H1 (cell line): ENCODE data around the gene CNTN3. TPM values are rescaled to one million over a fixed set of nuclear protein-coding genes. Genes with fewer than 3 reads are reported as not detected.

Source experiments
- ATF3 ChIP-seq: IDR thresholded peaks from 2 replicates; pipeline ENCODE4 v1.6.1; 2011; ENCODE audit warnings: low read depth, mild to moderate bottlenecking, low read length; ENCODE audit not compliant: insufficient read depth
- BACH1 ChIP-seq: IDR thresholded peaks from 2 replicates; pipeline ENCODE4 v1.6.1; 2012; ENCODE audit warnings: low read length, improper control_type of control experiment
- CHD7 ChIP-seq: fragments of 300-600 bp; sonication (generic); IDR thresholded peaks from 2 replicates; pipeline ENCODE4 v1.7.1; 2012; ENCODE audit warnings: low read length, moderate library complexity, mild to moderate bottlenecking, inconsistent platforms; ENCODE audit not compliant: insufficient replicate concordance
- EGR1 ChIP-seq: IDR thresholded peaks from 2 replicates; pipeline ENCODE4 v1.6.1; 2011; ENCODE audit warnings: low read depth, low read length, borderline replicate concordance
- JUN ChIP-seq: IDR thresholded peaks from 2 replicates; pipeline ENCODE4 v1.6.1; 2011; ENCODE audit warnings: low read depth, mild to moderate bottlenecking, improper control_type of control experiment, low read length
- JUND ChIP-seq: IDR thresholded peaks from 2 replicates; pipeline ENCODE4 v1.6.1; 2011; ENCODE audit warnings: mild to moderate bottlenecking, improper control_type of control experiment, low read length
- PHF8 ChIP-seq: fragments of 200-600 bp; sonication (generic); conservative IDR thresholded peaks from 2 replicates; pipeline ENCODE4 v1.7.1; 2012; ENCODE audit warnings: low read depth, mild to moderate bottlenecking, inconsistent platforms, low read length, moderate library complexity
- POLR2A ChIP-seq, 2 experiments: IDR thresholded peaks; 1 replicate in 1 of 2; 2 replicates in 1 of 2; pipeline ENCODE4 v1.6.1; 2011; ENCODE audit warnings: low read depth in 2 of 2, low read length in 2 of 2, mild to moderate bottlenecking in 2 of 2; ENCODE audit errors: control extremely low read depth in 1 of 2
- RAD21 ChIP-seq, 2 experiments: IDR thresholded peaks in 1 of 2; conservative IDR thresholded peaks in 1 of 2; 2 replicates each; pipeline ENCODE4 v1.6.1; 2011; ENCODE audit warnings: low read depth in 2 of 2, low read length in 2 of 2, improper control_type of control experiment in 1 of 2, inconsistent platforms in 1 of 2, mild to moderate bottlenecking in 1 of 2, moderate library complexity in 1 of 2
- RFX5 ChIP-seq: IDR thresholded peaks from 2 replicates; pipeline ENCODE4 v1.6.1; 2011; ENCODE audit warnings: low read depth, low read length, improper control_type of control experiment, borderline replicate concordance
- SP2 ChIP-seq: IDR thresholded peaks from 2 replicates; pipeline ENCODE4 v1.6.1; 2012; ENCODE audit warnings: mild to moderate bottlenecking, low read length, inconsistent platforms
- TAF7 ChIP-seq: optimal IDR thresholded peaks from 2 replicates; pipeline ENCODE3; 2011; ENCODE audit warnings: low read depth, mild to moderate bottlenecking, inconsistent platforms, low read length, moderate library complexity, borderline replicate concordance
- polyA plus RNA-seq, 7 experiments: library from polyadenylated mRNA; depleted of rRNA in 3 of 7; stranded (reverse) in 5 of 7; unstranded in 2 of 7; fragments of >200 nt in 5 of 7; fragments of 200-250 nt in 2 of 7; gene quantifications; 1 replicate in 5 of 7; 2 replicates in 1 of 7; 4 replicates in 1 of 7; pipeline versions ENCODE4 v1.2.1 to v1.2.3, GENCODE V29; 2011 to 2013; ENCODE audit warnings: missing spikeins in 2 of 7, mixed read lengths in 2 of 7
- total RNA-seq: library from RNA; stranded (reverse); fragmentation: NEBNext Ultra II Directional; extraction: Animal tissue kit (Norgen Biotek cat#: 25700); gene quantifications from 2 replicates; pipeline ENCODE4 v1.2.1, GENCODE V29; 2021

The CNTN3 gene
- total and polyA plus RNA-seq, 2 of the 8 experiments (the other 6 are each of a cell fraction or from before 2014, with no cell fraction given): 0.11 to 0.13 TPM

GRCh38 chr3:74601793-74602192 is 12.7 kb downstream of the CNTN3 start (continued):
- TF ChIP-seq CHD7 (no peak), EGR1 (no peak), SP2 (no peak), RFX5 (no peak), RAD21 (IDR thresholded peaks at IDR 0.05 in 1 of 2, conservative IDR thresholded peaks at IDR 0.05 in 1 of 2; ENCODE audit: low read depth in 2 of 2, low read length in 2 of 2) (no peak), JUND (no peak), BACH1 (no peak), JUN (no peak), POLR2A (IDR thresholded peaks at IDR 0.05; ENCODE audit: control extremely low read depth in 1 of 2, low read depth in 2 of 2, low read length in 2 of 2) (no peak), TAF7 (no peak), PHF8 (no peak), ATF3 (no peak)
